GM18907 (cell line): ENCODE measurements around the gene DDRGK1.
"Not testable (repeated sequence)": the region's sequence is repeated elsewhere in the genome, so short reads cannot be mapped to it uniquely, and the experiment has no call there.

Source experiments
- ATAC-seq: cut with Tn5 transposase; IDR thresholded peaks from one replicate; pipeline ENCODE4 v1.9.1; 2021; ENCODE audit warnings: mild to moderate bottlenecking, moderate library complexity; ENCODE audit not compliant: unreplicated experiment

The DDRGK1 gene

GRCh38 chr20:3189561-3190131 lies 14.8 kb downstream of the DDRGK1 start:
- no peak for ATAC-seq

DNA sequence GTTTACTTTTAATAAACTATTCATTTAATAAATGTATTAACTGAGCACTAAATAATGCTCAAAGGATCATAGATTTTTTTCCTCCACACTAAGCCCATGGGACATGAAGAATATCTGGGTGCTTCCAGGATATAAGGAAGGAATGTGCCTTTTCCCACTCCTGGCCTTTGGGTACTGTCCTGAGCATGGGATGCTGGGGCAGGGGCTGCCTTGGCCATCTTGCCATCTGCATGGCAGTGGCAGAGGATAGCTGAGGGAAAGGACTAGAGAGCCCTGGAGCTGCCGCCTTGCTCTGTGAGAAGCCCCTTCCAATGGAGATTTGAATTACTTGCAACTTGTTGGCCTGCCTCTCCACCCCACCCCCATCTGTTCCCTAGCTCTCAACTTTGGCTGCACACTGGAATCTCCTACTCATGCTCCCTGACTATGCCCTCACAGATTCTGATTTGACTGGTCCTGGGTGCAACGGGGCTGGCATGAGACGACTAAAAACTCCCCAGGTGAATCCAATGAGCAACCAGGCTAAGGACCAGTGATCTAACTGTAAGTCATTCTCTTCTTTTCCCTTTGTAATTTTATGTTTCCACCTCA lies 15.6 kb downstream of the DDRGK1 start:
- no peak for ATAC-seq

DNA sequence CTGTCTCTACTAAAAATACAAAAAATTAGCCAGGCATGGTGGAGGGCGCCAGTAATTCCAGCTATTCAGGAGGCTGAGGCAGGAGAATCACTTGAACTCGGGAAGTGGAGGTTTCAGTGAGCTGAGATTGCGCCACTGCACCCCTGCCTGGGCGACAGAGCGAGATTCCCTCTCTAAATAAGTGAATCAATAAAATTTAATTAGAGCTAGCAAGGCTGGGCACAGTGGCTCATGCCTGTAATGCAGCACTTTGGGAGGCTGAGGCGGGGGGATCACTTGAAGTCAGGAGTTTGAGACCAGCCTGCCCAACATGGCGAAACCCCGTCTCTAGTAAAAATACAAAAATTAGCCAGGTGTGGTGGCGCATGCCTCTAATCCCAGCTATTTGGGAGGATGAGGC lies 16.6 kb downstream of the DDRGK1 start:
- ATAC-seq = not testable (repeated sequence)

DNA sequence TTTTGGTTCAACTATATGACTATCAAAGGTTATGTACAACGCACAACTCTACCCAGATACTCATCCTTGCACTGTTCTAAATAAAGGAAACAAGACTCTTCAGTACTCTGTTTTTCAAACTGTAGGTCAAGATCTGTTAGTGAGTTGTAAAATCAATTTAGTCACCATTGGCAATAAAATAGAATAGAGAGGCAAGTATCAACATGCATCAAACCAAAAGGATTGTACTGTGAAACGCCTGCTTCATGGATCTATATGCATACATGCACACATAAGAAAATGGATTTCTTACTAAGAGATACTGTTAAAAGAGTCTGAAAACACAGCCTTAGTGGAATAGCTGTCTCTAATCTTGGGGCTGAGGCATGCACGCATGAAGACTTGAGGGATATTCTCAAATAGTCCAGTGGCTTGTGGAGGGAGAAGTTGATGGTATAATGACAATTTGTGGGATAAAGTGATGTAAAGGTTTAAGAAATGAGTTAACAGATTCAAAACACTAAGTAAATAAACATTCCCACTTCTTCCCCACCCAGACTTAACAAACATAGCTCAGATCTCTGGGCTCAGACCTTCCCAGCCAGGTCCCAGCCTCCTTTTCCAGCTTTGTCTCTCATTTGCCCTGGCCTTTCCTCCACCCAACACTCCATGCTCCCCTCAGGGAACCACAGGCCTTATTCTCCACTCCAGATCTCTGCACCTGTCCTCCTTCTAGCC lies 20.4 kb downstream of the DDRGK1 start:
- ATAC-seq = no peak

DNA sequence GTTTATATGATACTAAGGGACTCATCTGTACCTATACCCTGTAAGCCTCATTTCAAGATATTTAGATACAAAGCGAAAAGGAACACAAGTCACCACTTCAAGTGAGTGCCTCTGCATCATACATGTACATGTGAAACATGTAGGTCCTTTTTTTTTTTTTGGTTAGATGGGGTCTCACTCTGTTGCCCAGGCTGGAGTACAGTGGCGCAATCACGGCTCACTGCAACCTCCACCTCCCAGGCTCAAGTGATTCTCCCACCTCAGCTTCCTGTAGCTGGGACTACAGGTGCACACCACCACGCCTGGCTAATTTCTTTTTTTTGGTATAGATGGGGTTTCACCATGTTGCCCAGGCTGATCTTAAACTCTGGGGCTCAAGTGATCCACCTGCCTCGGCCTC lies 22.1 kb downstream of the DDRGK1 start:
- ATAC-seq = not testable (repeated sequence)

GRCh38 chr20:3181270-3181669 lies 23.2 kb downstream of the DDRGK1 start:
- no peak for ATAC-seq

DNA sequence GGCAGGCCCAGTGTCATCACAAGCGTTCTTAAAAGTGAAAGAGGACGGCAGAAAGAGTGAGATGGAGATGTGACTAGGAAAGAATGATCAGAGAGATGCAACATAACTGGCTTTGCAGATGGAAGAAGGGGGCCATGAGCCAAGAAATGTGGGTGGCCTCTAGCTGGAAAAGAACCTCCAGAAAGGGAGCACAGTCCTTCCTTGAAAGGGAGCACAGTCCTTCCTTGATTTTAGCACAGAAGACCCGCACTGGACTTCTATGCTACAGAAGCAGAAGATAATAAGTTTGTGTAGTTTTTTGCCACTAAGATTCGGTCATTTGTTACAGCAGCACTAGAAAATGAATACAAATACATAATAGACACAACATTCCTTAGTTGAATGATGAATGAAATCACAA lies 24.2 kb downstream of the DDRGK1 start:
- no peak for ATAC-seq

GRCh38 chr20:3177746-3178485 lies 26.6 kb downstream of the DDRGK1 start:
- no peak for ATAC-seq

DNA sequence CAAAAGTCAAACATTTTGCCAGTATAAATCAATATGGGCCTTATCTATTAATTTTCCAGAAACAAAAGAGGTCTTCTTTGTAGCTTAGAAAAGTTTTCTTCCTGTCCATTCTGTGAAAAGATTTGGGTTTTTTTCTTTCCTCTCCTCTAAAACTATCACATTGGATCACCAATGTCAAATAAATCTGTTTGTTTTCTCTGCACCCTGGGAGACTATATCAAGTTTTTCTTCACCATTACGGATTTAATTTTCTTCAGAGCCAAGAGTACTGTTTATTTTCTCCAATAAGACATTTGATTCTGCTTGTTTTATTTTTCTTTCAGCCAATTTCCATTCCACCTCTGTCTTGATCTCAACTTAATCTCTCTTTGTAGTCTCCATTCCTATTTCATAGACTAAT lies 29.2 kb downstream of the DDRGK1 start:
- no peak for ATAC-seq

GRCh38 chr20:3174442-3175261 lies 29.8 kb downstream of the DDRGK1 start:
- no peak for ATAC-seq

GRCh38 chr20:3173610-3174441 lies 30.7 kb downstream of the DDRGK1 start:
- peak; percentile 22 for ATAC-seq

DNA sequence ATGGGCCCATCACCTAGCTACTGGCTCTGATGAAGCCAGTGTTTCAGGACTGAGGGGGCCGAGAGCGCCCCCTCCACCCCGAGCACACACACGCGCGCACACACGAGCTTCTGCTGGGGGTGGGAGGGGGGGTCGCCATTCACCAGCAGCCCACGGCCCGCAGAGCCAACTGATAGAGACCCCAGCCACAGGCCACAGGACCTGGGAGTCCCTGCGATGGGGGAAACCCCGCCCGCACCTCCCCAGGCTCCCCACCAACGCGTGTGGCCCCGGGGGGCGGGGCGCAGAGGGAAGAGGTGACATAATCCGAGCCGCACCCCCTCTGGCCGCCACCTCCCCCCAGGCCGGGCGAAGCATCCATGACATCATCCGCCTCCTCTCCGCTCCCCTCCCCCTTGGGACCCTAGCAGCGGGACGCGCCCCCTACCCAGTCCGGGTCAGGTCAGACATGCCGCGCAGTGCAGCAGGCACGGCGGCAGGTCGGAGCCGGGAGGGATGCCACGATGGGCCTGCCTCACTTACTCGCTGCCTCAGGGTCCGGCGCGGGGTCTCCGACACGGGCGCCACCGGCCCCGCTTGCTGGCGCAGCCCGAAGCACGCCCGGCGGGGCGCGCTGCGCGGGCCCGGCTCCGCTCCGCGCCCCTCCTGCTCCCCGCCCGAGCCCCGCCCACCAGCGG lies 31.4 kb downstream of the DDRGK1 start, which contains the start of gene LZTS3:
Gene LZTS3 (minus strand): TSS at position 617 of the 677 bp plus-strand sequence. CDS start 6,386 bp downstream, outside the sequence.
- ATAC-seq = peak; percentile 80

- no peak for ATAC-seq
Observed at GRCh38 chr20:3172126-3172932, 32.2 kb downstream of the DDRGK1 start.

GRCh38 chr20:3171391-3172125 lies 32.9 kb downstream of the DDRGK1 start:
- ATAC-seq = no peak

- ATAC-seq = no peak
Observed at GRCh38 chr20:3168829-3169590, 35.5 kb downstream of the DDRGK1 start.

DNA sequence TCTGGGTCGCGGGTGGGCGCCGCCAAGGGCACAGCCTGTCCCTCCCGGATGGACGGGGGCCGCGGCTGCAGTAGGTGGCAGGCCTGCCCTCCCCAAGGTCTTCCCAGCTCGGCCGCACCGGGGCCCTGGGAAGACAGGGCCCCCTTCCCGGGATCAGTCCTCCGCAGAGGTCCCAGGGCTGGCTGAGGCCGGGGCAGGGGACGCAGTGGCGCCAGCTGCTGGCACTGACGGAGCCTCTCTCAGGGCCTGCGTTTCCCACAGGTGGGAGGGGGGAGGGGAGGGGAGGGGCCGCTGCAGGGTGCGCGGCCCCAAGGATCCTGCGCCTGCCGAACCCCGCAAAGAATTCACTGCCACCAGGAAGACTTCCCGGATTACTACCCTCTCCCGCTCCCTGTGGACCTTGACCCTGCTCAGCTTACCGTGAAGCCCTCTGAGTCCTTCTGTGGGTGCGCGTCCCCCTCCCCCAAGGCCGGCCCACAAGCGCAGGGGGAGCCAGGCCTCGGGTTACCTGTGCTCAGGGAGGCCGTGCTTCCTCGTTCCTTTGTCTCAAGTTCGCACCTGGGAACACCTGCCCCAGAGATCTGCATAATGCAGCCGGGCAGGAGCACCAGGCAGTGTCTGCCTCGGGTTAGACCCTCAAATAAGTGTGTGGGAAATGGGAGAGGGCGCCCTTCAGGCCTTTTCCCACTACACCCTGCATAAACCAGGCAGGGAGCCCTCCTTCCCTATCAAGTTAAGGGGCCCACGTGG lies 36.2 kb downstream of the DDRGK1 start:
- no peak for ATAC-seq
